PC-9 (cell line): ENCODE data around the gene ARHGEF28. TPM values are rescaled to one million over a fixed set of nuclear protein-coding genes. Genes with fewer than 3 reads are reported as not detected.
A peak's percentile ranks its signal among the peaks of the same experiment; 100 is the strongest.

ENCODE experiments used
- BruUV-seq: library from RNA; stranded (reverse); fragments of 400-500 nt; replicated peaks from 2 replicates; lab custom pipeline; 2021; lab: Mats Ljungman, UMichigan
- CTCF ChIA-PET: fragments of 300-600 bp; sonication (Branson Sonifier 250); formaldehyde crosslinking; loops from one replicate; lab custom pipeline; 2022; ENCODE audit warnings: antibody characterized with exemption; lab: Charles Lee
- POLR2A ChIA-PET: fragments of 300-600 bp; sonication (Branson Sonifier 250); formaldehyde crosslinking; loops from one replicate; lab custom pipeline; 2022; ENCODE audit warnings: antibody characterized with exemption; ENCODE audit not compliant: unreplicated experiment; lab: Charles Lee
- DNase-seq, 2 experiments: peaks; one replicate each; pipeline versions ENCODE4 v3.0.0 to v3.0.0-alpha.2; 2015 to 2022; ENCODE audit warnings: mixed read lengths in 1 of 2
- H2AFZ ChIP-seq: fragments of 200-600 bp; sonication (generic); 2 replicates; pipeline ENCODE4 v1.8.1; 2017; ENCODE audit warnings: antibody characterized with exemption
- H3F3A ChIP-seq: fragments of 200-600 bp; sonication (generic); 2 replicates; pipeline ENCODE4 v1.8.1; 2017; ENCODE audit warnings: antibody characterized with exemption, mild to moderate bottlenecking, low read depth; ENCODE audit not compliant: insufficient read depth
- H3K27ac ChIP-seq: fragments of 200-600 bp; sonication (generic); 2 replicates; pipeline ENCODE4 v1.6.1; 2016; ENCODE audit warnings: mixed run types
- H3K27me3 ChIP-seq: fragments of 200-600 bp; sonication (generic); 2 replicates; pipeline ENCODE4 v1.6.1; 2016; ENCODE audit warnings: low read depth, mixed run types; ENCODE audit not compliant: insufficient read depth
- H3K36me3 ChIP-seq: fragments of 200-600 bp; sonication (generic); 2 replicates; pipeline ENCODE4 v1.6.1; 2016; ENCODE audit warnings: low read depth, mixed run types
- H3K4me1 ChIP-seq: fragments of 200-600 bp; sonication (generic); replicated peaks from 2 replicates; pipeline ENCODE4 v1.6.1; 2016; ENCODE audit warnings: mixed run types; ENCODE audit not compliant: insufficient read depth
- H3K4me2 ChIP-seq: fragments of 200-600 bp; sonication (generic); 2 replicates; pipeline ENCODE4 v1.6.1; 2017; ENCODE audit warnings: mixed run types
- H3K4me3 ChIP-seq: fragments of 200-600 bp; sonication (generic); 2 replicates; pipeline ENCODE4 v1.6.1; 2016; ENCODE audit warnings: mixed run types
- H3K79me2 ChIP-seq: fragments of 200-600 bp; sonication (generic); 2 replicates; pipeline ENCODE4 v1.6.1; 2017; ENCODE audit warnings: low read depth, mixed run types
- H3K9me2 ChIP-seq: fragments of 200-600 bp; sonication (generic); 2 replicates; pipeline ENCODE4 v1.8.1; 2017; ENCODE audit warnings: mild to moderate bottlenecking; ENCODE audit not compliant: insufficient read depth
- H3K9me3 ChIP-seq: fragments of 200-600 bp; sonication (generic); 2 replicates; pipeline ENCODE4 v1.8.1; 2016; ENCODE audit warnings: low read depth; ENCODE audit not compliant: insufficient read depth
- H4K20me1 ChIP-seq: fragments of 200-600 bp; sonication (generic); 2 replicates; pipeline ENCODE4 v1.8.1; 2017; ENCODE audit not compliant: insufficient read depth
- EZH2 ChIP-seq: fragments of 200-600 bp; sonication (generic); IDR thresholded peaks from 2 replicates; pipeline ENCODE4 v1.8.0; 2017; ENCODE audit warnings: antibody characterized with exemption, low read depth
- intact Hi-C: fragments of 100-400 bp; cut with micrococcal nuclease; formaldehyde crosslinking; loops from one replicate; pipeline ENCODE4 v1.10.0; 2022; ENCODE audit not compliant: unreplicated experiment
- total RNA-seq: library from RNA; stranded (reverse); gene quantifications from 2 replicates; pipeline ENCODE4 v1.2.3, GENCODE V29; 2021
- TF ChIP-seq, protein P1 (sequence below): fragments of 200-600 bp; sonication (generic); conservative IDR thresholded peaks from 2 replicates; pipeline ENCODE4 v1.6.1; 2017; ENCODE audit warnings: mixed run types, antibody characterized with exemption, mild to moderate bottlenecking, moderate library complexity

ARHGEF28 gene
- total RNA-seq, 1 experiment from 2014 or later: 77.5 TPM

- H3K36me3 ChIP-seq: peaks cover 22% of the 10 kb centered on the region
- H4K20me1 ChIP-seq: no peaks in the 10 kb centered on the region
- H3K79me2 ChIP-seq: no peaks in the 10 kb centered on the region
- no peak overlapping the region for H2AFZ ChIP-seq
- no peaks in the 10 kb centered on the region for H3K9me3 ChIP-seq
- ChIA-PET CTCF (no interaction called here), POLR2A (no interaction called here)
- no peak for DNase-seq
- H3F3A ChIP-seq: peaks cover 11% of the 10 kb centered on the region; the same call in 1 of the 2 replicates
- H3K4me1 ChIP-seq: no peaks in the 10 kb centered on the region
- TF ChIP-seq, protein P1, sequence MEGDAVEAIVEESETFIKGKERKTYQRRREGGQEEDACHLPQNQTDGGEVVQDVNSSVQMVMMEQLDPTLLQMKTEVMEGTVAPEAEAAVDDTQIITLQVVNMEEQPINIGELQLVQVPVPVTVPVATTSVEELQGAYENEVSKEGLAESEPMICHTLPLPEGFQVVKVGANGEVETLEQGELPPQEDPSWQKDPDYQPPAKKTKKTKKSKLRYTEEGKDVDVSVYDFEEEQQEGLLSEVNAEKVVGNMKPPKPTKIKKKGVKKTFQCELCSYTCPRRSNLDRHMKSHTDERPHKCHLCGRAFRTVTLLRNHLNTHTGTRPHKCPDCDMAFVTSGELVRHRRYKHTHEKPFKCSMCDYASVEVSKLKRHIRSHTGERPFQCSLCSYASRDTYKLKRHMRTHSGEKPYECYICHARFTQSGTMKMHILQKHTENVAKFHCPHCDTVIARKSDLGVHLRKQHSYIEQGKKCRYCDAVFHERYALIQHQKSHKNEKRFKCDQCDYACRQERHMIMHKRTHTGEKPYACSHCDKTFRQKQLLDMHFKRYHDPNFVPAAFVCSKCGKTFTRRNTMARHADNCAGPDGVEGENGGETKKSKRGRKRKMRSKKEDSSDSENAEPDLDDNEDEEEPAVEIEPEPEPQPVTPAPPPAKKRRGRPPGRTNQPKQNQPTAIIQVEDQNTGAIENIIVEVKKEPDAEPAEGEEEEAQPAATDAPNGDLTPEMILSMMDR: no peak
- no peak for TF ChIP-seq EZH2
- H3K9me2 ChIP-seq: no peaks in the 10 kb centered on the region
- no peak overlapping the region for H3K4me3 ChIP-seq
- no peak overlapping the region for H3K27ac ChIP-seq
- intact Hi-C loops: no loop called here
- no peak overlapping the region for H3K4me2 ChIP-seq
- no peaks in the 10 kb centered on the region for H3K27me3 ChIP-seq
- no TSS peak for BruUV-seq
These were observed 155.2 kb downstream of the ARHGEF28 start for GRCh38 chr5:73781107-73781768.

DNA sequence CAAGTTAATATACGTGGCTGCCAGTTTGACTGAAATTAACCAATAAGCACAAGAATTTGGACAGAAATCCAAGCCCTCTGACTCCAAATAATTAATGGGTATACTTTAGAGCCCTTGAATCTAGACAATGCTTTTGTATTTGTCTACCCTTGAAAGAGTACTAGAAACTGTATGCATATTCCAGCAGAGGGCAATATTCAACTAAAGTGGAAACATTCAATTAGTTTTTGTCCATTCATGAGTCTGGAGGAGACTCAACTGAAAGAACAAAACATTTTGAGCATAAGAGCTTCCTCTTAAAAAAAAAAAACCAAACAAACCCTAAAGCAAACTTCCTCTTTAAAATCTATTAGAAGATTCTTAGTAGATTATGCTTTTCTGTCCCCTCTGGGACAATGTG lies 157.8 kb downstream of the ARHGEF28 start:
- no peak overlapping the region for H3K27ac ChIP-seq
- no peak for DNase-seq

DNA sequence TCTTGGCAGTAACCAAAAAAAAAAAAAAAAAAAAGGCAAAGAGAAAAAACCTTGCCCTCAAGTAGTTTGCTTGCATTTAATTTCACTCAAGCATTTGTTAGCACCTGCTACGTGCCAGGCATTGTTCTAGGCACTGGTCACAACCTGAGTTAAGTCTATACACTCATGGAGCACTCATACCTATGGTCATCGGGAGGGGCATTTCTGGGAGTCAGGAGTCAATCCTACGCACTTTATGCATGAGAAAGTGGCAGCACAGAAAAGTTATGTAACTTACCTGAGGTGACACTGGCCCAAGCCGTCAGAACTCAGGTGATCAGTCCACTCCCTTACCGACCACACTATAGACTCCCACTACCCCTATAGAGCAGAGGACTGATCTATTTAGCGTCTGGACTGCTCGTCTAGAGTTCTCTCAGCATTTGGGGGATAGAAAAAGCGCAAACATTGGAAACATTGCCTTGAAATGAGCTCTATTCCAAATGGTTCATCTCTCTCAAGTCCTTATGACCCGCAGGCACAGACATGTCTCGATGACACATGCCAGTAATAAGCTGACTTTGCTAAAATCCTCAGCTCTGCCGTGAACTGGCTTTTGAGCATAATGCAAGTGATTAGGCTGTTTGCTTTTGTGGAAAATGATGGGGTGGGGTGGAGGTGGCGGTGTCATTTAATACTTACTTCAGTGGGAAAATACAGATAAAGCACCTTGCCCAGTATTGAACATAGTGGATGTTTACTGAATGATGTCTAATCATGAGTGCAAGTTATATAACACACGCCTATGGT lies 160.2 kb downstream of the ARHGEF28 start:
- intact Hi-C loops: no loop called here
- no TSS peak for BruUV-seq
- ChIA-PET CTCF (interaction anchor here (0.7 kb wide), 1 partner anchor 194 kb away, joined by 3 read pairs; no protein-coding TSS in a partner anchor), POLR2A (interaction anchor here (0.7 kb wide), 1 partner anchor 13 kb away, joined by 7 read pairs; no protein-coding TSS in a partner anchor)
- peaks cover 12% of the 10 kb centered on the region; the same call in 1 of the 2 replicates for H3K36me3 ChIP-seq
- H2AFZ ChIP-seq: no peak overlapping the region
- no peaks in the 10 kb centered on the region for H4K20me1 ChIP-seq
- H3K9me3 ChIP-seq: no peaks in the 10 kb centered on the region
- H3K4me3 ChIP-seq: no peak overlapping the region
- H3K4me2 ChIP-seq: no peak overlapping the region
- H3K27ac ChIP-seq: no peak overlapping the region
- H3K27me3 ChIP-seq: no peaks in the 10 kb centered on the region
- H3K79me2 ChIP-seq: 0 out of 2 replicates have a peak, but pooled peaks cover 2% of the 10 kb centered on the region
- H3F3A ChIP-seq: peaks cover 16% of the 10 kb centered on the region; the same call in 1 of the 2 replicates
- no peak for TF ChIP-seq EZH2
- TF ChIP-seq, protein P1: no peak
- H3K9me2 ChIP-seq: no peaks in the 10 kb centered on the region
- no peak for DNase-seq
- no peaks in the 10 kb centered on the region for H3K4me1 ChIP-seq

More for the DNA sequence above, 157.8 kb downstream of the ARHGEF28 start:
- Histone ChIP-seq H3F3A (peaks cover 11% of the 10 kb centered on the region; the same call in 1 of the 2 replicates), H4K20me1 (no peaks in the 10 kb centered on the region), H3K9me3 (no peaks in the 10 kb centered on the region), H3K36me3 (peaks cover 18% of the 10 kb centered on the region), H2AFZ (no peak overlapping the region), H3K4me3 (no peak overlapping the region), H3K9me2 (no peaks in the 10 kb centered on the region), H3K4me2 (no peak overlapping the region), H3K79me2 (0 out of 2 replicates have a peak, but pooled peaks cover 2% of the 10 kb centered on the region), H3K4me1 (no peaks in the 10 kb centered on the region), H3K27me3 (no peaks in the 10 kb centered on the region)
- TF ChIP-seq, protein P1: peak; percentile 44; the same call in 1 of the 2 replicates
- TF ChIP-seq EZH2: no peak
- POLR2A ChIA-PET: no interaction called here
- intact Hi-C loops: no loop called here
- BruUV-seq: no TSS peak
- CTCF ChIA-PET: no interaction called here
